GM19238 (cell line): ENCODE data around the gene NACC1.

Source experiments
- DNase-seq: peaks from one replicate; pipeline ENCODE4 v3.0.0; 2011; ENCODE audit warnings: low spot score; ENCODE audit not compliant: insufficient read length

The NACC1 gene

GRCh38 chr19:13117772-13118423 lies at the start of gene NACC1:
Gene NACC1 (plus strand): TSS chr19:13118264. CDS start chr19:13135208, 16,944 bp downstream.
- peak; percentile 98 for DNase-seq

- no peak for DNase-seq
Observed at GRCh38 chr19:13069415-13070359, 48.4 kb upstream of the NACC1 start.

- no peak for DNase-seq
Observed at GRCh38 chr19:13070425-13071140, 47.5 kb upstream of the NACC1 start.

GRCh38 chr19:13071444-13072187 lies 46.4 kb upstream of the NACC1 start:
- DNase-seq = no peak

- DNase-seq = no peak
Observed at GRCh38 chr19:13072188-13072908, 45.7 kb upstream of the NACC1 start.

- DNase-seq = no peak
Observed at GRCh38 chr19:13073263-13073662, 44.8 kb upstream of the NACC1 start.

- DNase-seq = no peak
Observed at GRCh38 chr19:13074378-13074777, 43.7 kb upstream of the NACC1 start.

GRCh38 chr19:13076320-13076719 lies 41.7 kb upstream of the NACC1 start:
- no peak for DNase-seq

- DNase-seq = no peak
Observed at GRCh38 chr19:13076787-13077186, 41.3 kb upstream of the NACC1 start.

- DNase-seq = no peak
Observed at GRCh38 chr19:13077240-13077639, 40.8 kb upstream of the NACC1 start.

GRCh38 chr19:13078381-13078780 lies 39.7 kb upstream of the NACC1 start:
- DNase-seq = no peak

GRCh38 chr19:13078897-13079541 lies 39.0 kb upstream of the NACC1 start:
- DNase-seq = no peak

GRCh38 chr19:13079542-13079986 lies 38.5 kb upstream of the NACC1 start:
- DNase-seq = no peak

- no peak for DNase-seq
Observed at GRCh38 chr19:13082192-13083007, 35.7 kb upstream of the NACC1 start.

GRCh38 chr19:13083008-13083404 lies 35.1 kb upstream of the NACC1 start:
- DNase-seq = no peak

GRCh38 chr19:13083627-13084026 lies 34.4 kb upstream of the NACC1 start:
- DNase-seq = no peak

- no peak for DNase-seq
Observed at GRCh38 chr19:13085666-13086065, 32.4 kb upstream of the NACC1 start.

GRCh38 chr19:13086341-13086740 lies 31.7 kb upstream of the NACC1 start:
- no peak for DNase-seq

GRCh38 chr19:13087295-13087694 lies 30.8 kb upstream of the NACC1 start:
- DNase-seq = no peak
